Astrocyte of the spinal cord (primary cell): Measurements from ENCODE around the gene SPINT4.

ENCODE experiments used
- DNase-seq: peaks from one replicate; pipeline ENCODE4 v3.0.0; 2011; ENCODE audit warnings: low read depth, low spot score
- H3K4me3 ChIP-seq: 2 replicates; pipeline ENCODE4 v1.5.1; 2011; ENCODE audit warnings: low read depth, mild to moderate bottlenecking, low read length, moderate library complexity
- CTCF ChIP-seq: IDR thresholded peaks from 2 replicates; pipeline ENCODE4 v1.5.1; 2012; ENCODE audit warnings: low read depth, mild to moderate bottlenecking, low read length, inconsistent platforms
- in situ Hi-C: cut with HindIII; loops from 2 replicates; pipeline ENCODE4 v1.10.0; 2017; ENCODE audit warnings: low sequenced_read_pairs

The SPINT4 gene

GRCh38 chr20:45775411-45775810 is 53.3 kb downstream of the SPINT4 start:
- H3K4me3 ChIP-seq = no peak overlapping the region
- no peak for DNase-seq
- no peak for TF ChIP-seq CTCF
- in situ Hi-C loops = no loop called here
